ENCODE results near the gene AOX1.

Gene AOX1

GRCh38 chr2:200613692-200614091 is 27.9 kb downstream of the AOX1 start:
- H3K9me2 ChIP-seq (replicated peaks; ENCODE audit: control insufficient read depth, low read length), result no peaks in the 10 kb centered on the region
- H3K36me3 ChIP-seq (ENCODE audit: control insufficient read depth, low read length), result no peaks in the 10 kb centered on the region
- H3K27ac ChIP-seq (ENCODE audit: low read depth, low read length), result no peak overlapping the region
- no peak overlapping the region for H3K4me2 ChIP-seq (ENCODE audit: low read length)
- H4K20me1 ChIP-seq (ENCODE audit: control insufficient read depth, insufficient read depth, low read depth, low read length), result no peaks in the 10 kb centered on the region
- H3K4me3 ChIP-seq (ENCODE audit: low read length), result no peak overlapping the region
- no peaks in the 10 kb centered on the region for H3F3A ChIP-seq (ENCODE audit: control insufficient read depth, insufficient read depth)
- H3K9me3 ChIP-seq (ENCODE audit: control insufficient read depth, insufficient read depth, low read length), result no peaks in the 10 kb centered on the region
- H3K79me2 ChIP-seq (ENCODE audit: control insufficient read depth, low read length), result no peaks in the 10 kb centered on the region
- no peaks in the 10 kb centered on the region for H3K4me1 ChIP-seq (ENCODE audit: control insufficient read depth, low read length)
- TF ChIP-seq EZH2phosphoT487 (IDR thresholded peaks at IDR 0.05; ENCODE audit: borderline replicate concordance, low read length) (no peak), CTCF (IDR thresholded peaks at IDR 0.05; ENCODE audit: low read depth, low read length, poor library complexity, severe bottlenecking) (no peak)
- H3K27me3 ChIP-seq (ENCODE audit: control insufficient read depth, low read length), result peaks cover 21% of the 10 kb centered on the region

GRCh38 chr2:200614249-200614648 is 28.4 kb downstream of the AOX1 start:
- Histone ChIP-seq H3K9me3 (ENCODE audit: control insufficient read depth, insufficient read depth, low read length) (no peaks in the 10 kb centered on the region), H3K4me1 (ENCODE audit: control insufficient read depth, low read length) (no peaks in the 10 kb centered on the region), H4K20me1 (ENCODE audit: control insufficient read depth, insufficient read depth, low read depth, low read length) (no peaks in the 10 kb centered on the region), H3K4me3 (ENCODE audit: low read length) (no peak overlapping the region), H3K36me3 (ENCODE audit: control insufficient read depth, low read length) (no peaks in the 10 kb centered on the region), H3K9me2 (replicated peaks; ENCODE audit: control insufficient read depth, low read length) (no peaks in the 10 kb centered on the region), H3K4me2 (ENCODE audit: low read length) (no peak overlapping the region), H3K27me3 (ENCODE audit: control insufficient read depth, low read length) (peaks cover 15% of the 10 kb centered on the region), H3K79me2 (ENCODE audit: control insufficient read depth, low read length) (no peaks in the 10 kb centered on the region), H3K27ac (ENCODE audit: low read depth, low read length) (no peak overlapping the region), H3F3A (ENCODE audit: control insufficient read depth, insufficient read depth) (no peaks in the 10 kb centered on the region)
- TF ChIP-seq EZH2phosphoT487 (IDR thresholded peaks at IDR 0.05; ENCODE audit: borderline replicate concordance, low read length) (no peak), CTCF (IDR thresholded peaks at IDR 0.05; ENCODE audit: low read depth, low read length, poor library complexity, severe bottlenecking) (no peak)

GRCh38 chr2:200615247-200615646 is 29.4 kb downstream of the AOX1 start:
- H3K9me3 ChIP-seq (ENCODE audit: control insufficient read depth, insufficient read depth, low read length), result no peaks in the 10 kb centered on the region
- H3K9me2 ChIP-seq (replicated peaks; ENCODE audit: control insufficient read depth, low read length), result no peaks in the 10 kb centered on the region
- H3K36me3 ChIP-seq (ENCODE audit: control insufficient read depth, low read length), result no peaks in the 10 kb centered on the region
- no peaks in the 10 kb centered on the region for H3K4me1 ChIP-seq (ENCODE audit: control insufficient read depth, low read length)
- TF ChIP-seq CTCF (IDR thresholded peaks at IDR 0.05; ENCODE audit: low read depth, low read length, poor library complexity, severe bottlenecking) (no peak), EZH2phosphoT487 (IDR thresholded peaks at IDR 0.05; ENCODE audit: borderline replicate concordance, low read length) (no peak)
- no peak overlapping the region for H3K4me3 ChIP-seq (ENCODE audit: low read length)
- H3K79me2 ChIP-seq (ENCODE audit: control insufficient read depth, low read length), result no peaks in the 10 kb centered on the region
- no peak overlapping the region for H3K4me2 ChIP-seq (ENCODE audit: low read length)
- peaks cover 12% of the 10 kb centered on the region; the same call in 1 of the 2 replicates for H3K27me3 ChIP-seq (ENCODE audit: control insufficient read depth, low read length)
- H4K20me1 ChIP-seq (ENCODE audit: control insufficient read depth, insufficient read depth, low read depth, low read length), result no peaks in the 10 kb centered on the region
- no peaks in the 10 kb centered on the region for H3F3A ChIP-seq (ENCODE audit: control insufficient read depth, insufficient read depth)
- no peak overlapping the region for H3K27ac ChIP-seq (ENCODE audit: low read depth, low read length)

- Histone ChIP-seq H3K9me2 (replicated peaks; ENCODE audit: control insufficient read depth, low read length) (no peaks in the 10 kb centered on the region), H3K4me1 (ENCODE audit: control insufficient read depth, low read length) (no peaks in the 10 kb centered on the region), H3K79me2 (ENCODE audit: control insufficient read depth, low read length) (no peaks in the 10 kb centered on the region), H3K27ac (ENCODE audit: low read depth, low read length) (no peak overlapping the region), H3K9me3 (ENCODE audit: control insufficient read depth, insufficient read depth, low read length) (no peaks in the 10 kb centered on the region), H3F3A (ENCODE audit: control insufficient read depth, insufficient read depth) (no peaks in the 10 kb centered on the region), H3K4me3 (ENCODE audit: low read length) (no peak overlapping the region), H3K36me3 (ENCODE audit: control insufficient read depth, low read length) (no peaks in the 10 kb centered on the region), H3K4me2 (ENCODE audit: low read length) (no peak overlapping the region), H4K20me1 (ENCODE audit: control insufficient read depth, insufficient read depth, low read depth, low read length) (no peaks in the 10 kb centered on the region), H3K27me3 (ENCODE audit: control insufficient read depth, low read length) (peaks cover 12% of the 10 kb centered on the region; the same call in 1 of the 2 replicates)
- TF ChIP-seq EZH2phosphoT487 (IDR thresholded peaks at IDR 0.05; ENCODE audit: borderline replicate concordance, low read length), result no peak
- no peak for TF ChIP-seq CTCF (IDR thresholded peaks at IDR 0.05; ENCODE audit: low read depth, low read length, poor library complexity, severe bottlenecking)
Measured at GRCh38 chr2:200616193-200616592, 30.4 kb downstream of the AOX1 start.
